ENCODE results near the gene HMCN2.

Gene HMCN2

DNA sequence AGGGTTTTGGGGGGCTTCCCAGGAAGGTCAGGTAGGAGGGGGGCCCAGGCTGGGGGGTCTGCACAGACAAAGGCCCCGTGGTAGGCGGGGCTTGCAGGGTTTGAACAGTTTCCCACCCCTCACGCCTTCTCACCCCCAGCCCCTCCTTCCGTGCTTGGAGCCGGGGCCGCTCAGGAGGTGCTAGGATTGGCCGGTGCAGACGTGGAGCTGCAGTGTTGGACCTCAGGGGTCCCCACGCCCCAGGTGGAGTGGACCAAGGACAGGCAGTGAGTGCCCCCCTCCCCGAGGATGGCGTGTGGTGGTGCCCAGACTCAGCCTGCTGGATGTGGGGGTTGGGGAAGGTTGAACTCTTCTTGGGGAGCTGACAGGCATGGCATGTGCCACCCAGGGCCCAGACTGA, 83.8 kb downstream of the HMCN2 start:
- TF ChIP-seq YY1 (IDR thresholded peaks at IDR 0.05; ENCODE audit: low read depth), result no peak
- no peak for TF ChIP-seq EGR1 (IDR thresholded peaks at IDR 0.05)
- TF ChIP-seq, protein P1, sequence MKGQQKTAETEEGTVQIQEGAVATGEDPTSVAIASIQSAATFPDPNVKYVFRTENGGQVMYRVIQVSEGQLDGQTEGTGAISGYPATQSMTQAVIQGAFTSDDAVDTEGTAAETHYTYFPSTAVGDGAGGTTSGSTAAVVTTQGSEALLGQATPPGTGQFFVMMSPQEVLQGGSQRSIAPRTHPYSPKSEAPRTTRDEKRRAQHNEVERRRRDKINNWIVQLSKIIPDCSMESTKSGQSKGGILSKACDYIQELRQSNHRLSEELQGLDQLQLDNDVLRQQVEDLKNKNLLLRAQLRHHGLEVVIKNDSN (IDR thresholded peaks at IDR 0.05), result no peak
- no peak for TF ChIP-seq EP300 (IDR thresholded peaks at IDR 0.05; ENCODE audit: borderline replicate concordance)
- TF ChIP-seq CEBPB (IDR thresholded peaks at IDR 0.05), result no peak
- TF ChIP-seq CREB1 (IDR thresholded peaks at IDR 0.05; ENCODE audit: low read depth), result no peak
- TF ChIP-seq FOXM1 (IDR thresholded peaks at IDR 0.05; ENCODE audit: borderline replicate concordance, low read depth), result no peak
- no peak for TF ChIP-seq RAD21 (IDR thresholded peaks at IDR 0.05; ENCODE audit: low read depth)
- no peak for TF ChIP-seq ZBTB7A (IDR thresholded peaks at IDR 0.05; ENCODE audit: low read depth)
- TF ChIP-seq TCF12 (IDR thresholded peaks at IDR 0.05; ENCODE audit: low read depth), result no peak
- TF ChIP-seq, protein P2, sequence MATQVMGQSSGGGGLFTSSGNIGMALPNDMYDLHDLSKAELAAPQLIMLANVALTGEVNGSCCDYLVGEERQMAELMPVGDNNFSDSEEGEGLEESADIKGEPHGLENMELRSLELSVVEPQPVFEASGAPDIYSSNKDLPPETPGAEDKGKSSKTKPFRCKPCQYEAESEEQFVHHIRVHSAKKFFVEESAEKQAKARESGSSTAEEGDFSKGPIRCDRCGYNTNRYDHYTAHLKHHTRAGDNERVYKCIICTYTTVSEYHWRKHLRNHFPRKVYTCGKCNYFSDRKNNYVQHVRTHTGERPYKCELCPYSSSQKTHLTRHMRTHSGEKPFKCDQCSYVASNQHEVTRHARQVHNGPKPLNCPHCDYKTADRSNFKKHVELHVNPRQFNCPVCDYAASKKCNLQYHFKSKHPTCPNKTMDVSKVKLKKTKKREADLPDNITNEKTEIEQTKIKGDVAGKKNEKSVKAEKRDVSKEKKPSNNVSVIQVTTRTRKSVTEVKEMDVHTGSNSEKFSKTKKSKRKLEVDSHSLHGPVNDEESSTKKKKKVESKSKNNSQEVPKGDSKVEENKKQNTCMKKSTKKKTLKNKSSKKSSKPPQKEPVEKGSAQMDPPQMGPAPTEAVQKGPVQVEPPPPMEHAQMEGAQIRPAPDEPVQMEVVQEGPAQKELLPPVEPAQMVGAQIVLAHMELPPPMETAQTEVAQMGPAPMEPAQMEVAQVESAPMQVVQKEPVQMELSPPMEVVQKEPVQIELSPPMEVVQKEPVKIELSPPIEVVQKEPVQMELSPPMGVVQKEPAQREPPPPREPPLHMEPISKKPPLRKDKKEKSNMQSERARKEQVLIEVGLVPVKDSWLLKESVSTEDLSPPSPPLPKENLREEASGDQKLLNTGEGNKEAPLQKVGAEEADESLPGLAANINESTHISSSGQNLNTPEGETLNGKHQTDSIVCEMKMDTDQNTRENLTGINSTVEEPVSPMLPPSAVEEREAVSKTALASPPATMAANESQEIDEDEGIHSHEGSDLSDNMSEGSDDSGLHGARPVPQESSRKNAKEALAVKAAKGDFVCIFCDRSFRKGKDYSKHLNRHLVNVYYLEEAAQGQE (IDR thresholded peaks at IDR 0.05; ENCODE audit: low read depth), result no peak

DNA sequence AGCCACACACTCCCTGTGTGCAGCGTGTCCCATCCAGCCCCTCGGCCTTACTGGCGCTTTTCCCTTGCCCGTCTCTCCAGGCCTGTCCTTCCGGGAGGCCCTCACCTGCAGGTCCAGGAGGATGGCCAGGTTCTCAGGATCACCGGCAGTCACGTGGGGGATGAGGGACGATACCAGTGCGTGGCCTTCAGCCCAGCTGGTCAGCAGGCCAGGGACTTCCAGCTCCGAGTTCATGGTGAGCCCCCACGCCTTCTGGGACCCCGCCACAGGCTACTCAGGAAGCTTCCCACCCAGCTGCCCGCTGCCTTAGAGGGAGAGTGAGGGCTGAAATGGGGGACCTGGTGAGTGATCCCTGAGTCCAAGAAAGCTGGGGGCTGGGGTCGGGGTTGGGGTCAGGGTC, 85.8 kb downstream of the HMCN2 start:
- TF ChIP-seq, protein P3, sequence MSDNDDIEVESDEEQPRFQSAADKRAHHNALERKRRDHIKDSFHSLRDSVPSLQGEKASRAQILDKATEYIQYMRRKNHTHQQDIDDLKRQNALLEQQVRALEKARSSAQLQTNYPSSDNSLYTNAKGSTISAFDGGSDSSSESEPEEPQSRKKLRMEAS (IDR thresholded peaks at IDR 0.05), result no peak
- no peak for TF ChIP-seq YY1 (IDR thresholded peaks at IDR 0.05; ENCODE audit: low read depth)
- TF ChIP-seq RAD21 (IDR thresholded peaks at IDR 0.05; ENCODE audit: low read depth), result no peak

DNA sequence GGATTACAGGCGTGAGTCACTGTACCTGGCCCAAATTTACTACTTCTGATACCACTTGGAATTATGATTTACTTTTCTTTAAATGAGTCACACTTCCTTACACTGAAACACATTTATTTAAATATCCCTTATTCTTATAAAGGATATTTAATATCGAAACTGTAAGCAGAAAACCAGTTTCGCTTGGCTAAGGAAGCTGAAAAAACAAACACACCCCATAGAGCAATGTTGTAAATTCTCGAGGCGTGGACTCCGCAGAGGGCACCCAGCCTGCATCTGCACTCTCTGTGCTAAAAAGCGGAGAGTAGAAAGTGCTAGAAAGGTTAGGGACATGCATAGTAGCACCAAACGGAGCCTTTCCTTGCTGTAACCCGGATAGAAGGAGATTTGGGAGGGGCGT, 86.5 kb downstream of the HMCN2 start:
- no peak for TF ChIP-seq ZBTB7A (IDR thresholded peaks at IDR 0.05; ENCODE audit: low read depth)
- TF ChIP-seq YY1 (IDR thresholded peaks at IDR 0.05; ENCODE audit: low read depth), result no peak
- TF ChIP-seq FOXM1 (IDR thresholded peaks at IDR 0.05; ENCODE audit: borderline replicate concordance, low read depth), result no peak
- no peak for TF ChIP-seq TEAD4 (IDR thresholded peaks at IDR 0.05)
- no peak for TF ChIP-seq TCF12 (IDR thresholded peaks at IDR 0.05; ENCODE audit: low read depth)
- no peak for TF ChIP-seq RAD21 (IDR thresholded peaks at IDR 0.05; ENCODE audit: low read depth)
- TF ChIP-seq EGR1 (IDR thresholded peaks at IDR 0.05), result no peak
- no peak for TF ChIP-seq CEBPB (IDR thresholded peaks at IDR 0.05)
- TF ChIP-seq TAF1 (IDR thresholded peaks at IDR 0.05; ENCODE audit: low read depth), result no peak

DNA sequence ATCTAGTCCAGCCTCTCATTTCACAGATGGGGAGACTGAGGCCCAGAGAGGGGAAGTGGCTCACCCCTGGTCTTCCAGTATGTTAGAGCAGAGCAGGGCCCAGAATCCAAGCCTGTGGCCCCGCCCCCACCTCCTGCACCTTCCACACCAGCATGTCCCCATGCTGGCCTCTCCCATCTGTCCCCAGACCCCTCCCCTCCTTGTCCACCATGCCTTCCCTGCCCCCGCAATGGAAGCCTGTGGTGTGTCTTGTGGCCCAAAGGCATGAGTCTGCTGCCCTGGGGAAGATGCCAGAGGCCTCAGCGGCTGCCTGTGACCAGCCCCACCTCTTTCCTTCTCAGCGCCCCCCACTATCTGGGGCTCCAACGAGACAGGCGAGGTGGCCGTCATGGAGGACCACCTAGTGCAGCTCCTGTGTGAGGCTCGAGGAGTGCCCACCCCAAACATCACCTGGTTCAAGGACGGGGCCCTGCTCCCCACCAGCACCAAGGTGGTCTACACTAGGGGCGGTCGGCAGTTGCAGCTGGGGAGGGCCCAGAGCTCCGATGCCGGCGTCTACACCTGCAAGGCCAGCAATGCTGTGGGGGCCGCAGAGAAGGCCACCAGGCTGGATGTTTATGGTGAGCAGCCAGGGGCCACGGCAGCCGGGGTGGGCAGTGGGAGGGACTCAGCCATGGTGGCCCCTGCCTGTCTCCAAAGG, 87.2 kb downstream of the HMCN2 start:
- TF ChIP-seq CEBPB (IDR thresholded peaks at IDR 0.05) (no peak), TCF12 (IDR thresholded peaks at IDR 0.05; ENCODE audit: low read depth) (no peak), TAF1 (IDR thresholded peaks at IDR 0.05; ENCODE audit: low read depth) (no peak)

DNA sequence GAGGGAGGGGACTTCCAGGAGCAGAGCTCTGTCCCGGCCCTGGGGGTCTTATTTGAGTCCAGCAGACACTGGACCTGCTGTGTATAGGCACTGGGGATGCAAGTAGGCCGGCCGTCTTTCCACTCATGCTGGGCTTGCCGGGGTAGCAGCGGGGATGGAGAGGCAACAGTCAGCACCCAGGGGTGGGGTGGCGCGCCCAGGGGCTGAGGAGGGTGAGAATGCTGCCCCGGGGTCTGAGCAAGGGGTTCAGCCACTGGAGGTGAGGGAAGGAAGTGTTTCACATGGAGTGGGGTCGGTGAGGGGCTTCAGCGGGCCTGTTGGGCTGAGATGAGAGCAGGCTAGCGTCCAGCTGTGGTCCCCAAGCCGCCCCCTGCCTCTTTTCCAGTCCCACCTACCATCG, 88.8 kb downstream of the HMCN2 start:
- TF ChIP-seq CEBPB (IDR thresholded peaks at IDR 0.05) (no peak), CREB1 (IDR thresholded peaks at IDR 0.05; ENCODE audit: low read depth) (no peak), TAF1 (IDR thresholded peaks at IDR 0.05; ENCODE audit: low read depth) (no peak), YY1 (IDR thresholded peaks at IDR 0.05; ENCODE audit: low read depth) (no peak), ZBTB7A (IDR thresholded peaks at IDR 0.05; ENCODE audit: low read depth) (no peak), RAD21 (IDR thresholded peaks at IDR 0.05; ENCODE audit: low read depth) (no peak), NFIC (IDR thresholded peaks at IDR 0.05) (no peak), EP300 (IDR thresholded peaks at IDR 0.05; ENCODE audit: borderline replicate concordance) (no peak), TCF12 (IDR thresholded peaks at IDR 0.05; ENCODE audit: low read depth) (no peak), TEAD4 (IDR thresholded peaks at IDR 0.05) (no peak), FOXM1 (IDR thresholded peaks at IDR 0.05; ENCODE audit: borderline replicate concordance, low read depth) (no peak), EGR1 (IDR thresholded peaks at IDR 0.05) (no peak)
- TF ChIP-seq, protein P1 (IDR thresholded peaks at IDR 0.05), result no peak
- TF ChIP-seq, protein P3 (IDR thresholded peaks at IDR 0.05), result no peak
- TF ChIP-seq, protein P2 (IDR thresholded peaks at IDR 0.05; ENCODE audit: low read depth), result no peak

DNA sequence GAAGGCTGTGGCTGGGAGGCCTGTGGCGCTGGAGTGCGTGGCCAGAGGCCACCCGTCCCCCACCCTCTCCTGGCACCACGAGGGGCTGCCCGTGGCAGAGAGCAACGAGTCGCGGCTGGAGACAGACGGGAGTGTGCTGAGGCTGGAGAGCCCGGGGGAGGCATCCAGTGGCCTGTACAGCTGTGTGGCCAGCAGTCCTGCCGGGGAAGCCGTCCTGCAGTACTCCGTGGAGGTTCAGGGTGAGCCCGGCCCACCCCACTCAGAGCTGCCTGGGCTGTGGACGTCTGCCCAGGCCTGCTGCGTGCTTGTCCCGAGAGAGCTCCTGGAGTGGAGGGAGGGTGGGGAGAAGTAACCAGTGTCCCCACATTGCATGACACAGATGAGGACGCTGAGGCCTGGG, 89.2 kb downstream of the HMCN2 start:
- TF ChIP-seq TAF1 (IDR thresholded peaks at IDR 0.05; ENCODE audit: low read depth) (no peak), RAD21 (IDR thresholded peaks at IDR 0.05; ENCODE audit: low read depth) (no peak), TCF12 (IDR thresholded peaks at IDR 0.05; ENCODE audit: low read depth) (no peak), CEBPB (IDR thresholded peaks at IDR 0.05) (no peak), CREB1 (IDR thresholded peaks at IDR 0.05; ENCODE audit: low read depth) (no peak), NFIC (IDR thresholded peaks at IDR 0.05) (no peak), ZBTB7A (IDR thresholded peaks at IDR 0.05; ENCODE audit: low read depth) (no peak), YY1 (IDR thresholded peaks at IDR 0.05; ENCODE audit: low read depth) (no peak)
- TF ChIP-seq, protein P3 (IDR thresholded peaks at IDR 0.05), result no peak
- TF ChIP-seq, protein P1 (IDR thresholded peaks at IDR 0.05), result no peak
